8988T (cell line): ENCODE measurements around the gene LCK.
A peak's percentile ranks its signal among the peaks of the same experiment; 100 is the strongest.

Experiments used
- DNase-seq: peaks from one replicate; pipeline ENCODE4 v3.0.0; 2011

Gene LCK

GRCh38 chr1:32250893-32251716, at the start of gene LCK:
Gene LCK, plus strand, starts transcription at chr1:32251265. Its CDS starts 23,065 bp downstream, at chr1:32274330.
- DNase-seq: no peak

GRCh38 chr1:32204943-32205361, 46.1 kb upstream of the LCK start:
- DNase-seq: no peak

GRCh38 chr1:32205401-32206370, 45.4 kb upstream of the LCK start, which contains the start of gene IQCC:
Gene IQCC, plus strand, starts transcription at chr1:32205671. Its CDS starts 11 bp downstream, at chr1:32205682.
- peak; percentile 77 for DNase-seq

- no peak for DNase-seq
Measured at GRCh38 chr1:32208469-32208868, 42.6 kb upstream of the LCK start.

- DNase-seq: no peak
Measured at GRCh38 chr1:32208891-32209328, 42.2 kb upstream of the LCK start, which contains the start of gene DCDC2B. Gene DCDC2B, plus strand, starts transcription at chr1:32209089. Its CDS starts 5 bp downstream, at chr1:32209094.

GRCh38 chr1:32215629-32216480, 35.2 kb upstream of the LCK start:
- peak; percentile 71 for DNase-seq

GRCh38 chr1:32216566-32216965, 34.5 kb upstream of the LCK start:
- DNase-seq: no peak

GRCh38 chr1:32219022-32219421, 32.0 kb upstream of the LCK start:
- DNase-seq: no peak

GRCh38 chr1:32220746-32221580, 30.1 kb upstream of the LCK start:
- no peak for DNase-seq

GRCh38 chr1:32221581-32221979, 29.5 kb upstream of the LCK start:
- no peak for DNase-seq

GRCh38 chr1:32221980-32222755, 28.9 kb upstream of the LCK start, which contains the start of the genes EIF3I and TMEM234:
Gene EIF3I, plus strand, starts transcription at chr1:32222407. Its CDS starts 35 bp downstream, at chr1:32222442.
Gene TMEM234, minus strand, starts transcription at chr1:32222353. Its CDS starts 31 bp downstream, at chr1:32222322.
- peak; percentile 73 for DNase-seq

- no peak for DNase-seq
Measured at GRCh38 chr1:32223683-32224082, 27.4 kb upstream of the LCK start.

GRCh38 chr1:32224285-32224684, 26.8 kb upstream of the LCK start:
- DNase-seq: no peak

- DNase-seq: no peak
Measured at GRCh38 chr1:32228771-32229170, 22.3 kb upstream of the LCK start.

- DNase-seq: no peak
Measured at GRCh38 chr1:32231843-32232432, 19.1 kb upstream of the LCK start.

GRCh38 chr1:32232558-32233304, 18.3 kb upstream of the LCK start:
- DNase-seq: no peak

GRCh38 chr1:32234792-32235191, 16.3 kb upstream of the LCK start:
- DNase-seq: no peak

GRCh38 chr1:32239337-32239736, 11.7 kb upstream of the LCK start:
- DNase-seq: no peak

- no peak for DNase-seq
Measured at GRCh38 chr1:32239790-32240139, 11.3 kb upstream of the LCK start.
